ENCODE data around the gene NUCB1. TPM values are rescaled to one million over a fixed set of nuclear protein-coding genes. Genes with fewer than 3 reads are reported as not detected.

NUCB1 gene
- total RNA-seq, 1 experiment from 2014 or later: 102 TPM

- in situ Hi-C loops (cut with HindIII; ENCODE audit: low pct_unique_long_range_greater_than_20kb, low sequenced_read_pairs): no loop called here
- no peaks in the 10 kb centered on the region; the same call in 1 of the 2 replicates for H3K36me3 ChIP-seq (ENCODE audit: control insufficient read depth, insufficient read depth, low read length)
- no peak for TF ChIP-seq SIN3A (IDR thresholded peaks at IDR 0.05; ENCODE audit: borderline replicate concordance, insufficient read depth, low read depth, low read length)
- no peak for TF ChIP-seq CTCF (IDR thresholded peaks at IDR 0.05)
- no peak for TF ChIP-seq REST (IDR thresholded peaks at IDR 0.05; ENCODE audit: insufficient read depth in 1 of 2, low read depth in 2 of 2, low read length in 1 of 2)
- TF ChIP-seq TCF7L2 (IDR thresholded peaks at IDR 0.05; ENCODE audit: low read depth, low read length): no peak
- no peak for TF ChIP-seq POLR2AphosphoS5 (IDR thresholded peaks at IDR 0.05; ENCODE audit: low read depth, low read length)
- H3K27me3 ChIP-seq (ENCODE audit: control insufficient read depth, insufficient read depth, low read length): no peaks in the 10 kb centered on the region
- DNase-seq (ENCODE audit: low read depth, low spot score): no peak
- no TSS peak for BruUV-seq (replicated peaks)
- CTCF ChIA-PET: interaction anchor here (0.8 kb wide), 1 partner anchor 9 kb away, joined by 3 read pairs; no protein-coding TSS in a partner anchor
- peaks cover 30% of the 10 kb centered on the region for H3K4me1 ChIP-seq (ENCODE audit: control insufficient read depth, insufficient read depth, low read length)
- H3K27ac ChIP-seq (ENCODE audit: low read length): no peak overlapping the region; the same call in 1 of the 2 replicates
- H3K9me3 ChIP-seq (ENCODE audit: control insufficient read depth, insufficient read depth, low read depth, low read length): no peaks in the 10 kb centered on the region
- POLR2A ChIA-PET: interaction anchor here (0.6 to 0.7 kb wide), 3 partner anchors 9 to 296 kb away, joined by 3 to 12 read pairs (median 4); no protein-coding TSS in a partner anchor
- no peak for ATAC-seq
- intact Hi-C loops (cut with micrococcal nuclease; ENCODE audit: unreplicated experiment): no loop called here
- no peak overlapping the region for H3K4me3 ChIP-seq (ENCODE audit: low read depth in 2 of 2, low read length in 2 of 2)
Measured at GRCh38 chr19:48961051-48961649, 61.0 kb downstream of the NUCB1 start.

- no peak overlapping the region for H3K4me3 ChIP-seq (ENCODE audit: low read depth in 2 of 2, low read length in 2 of 2)
- peaks cover 30% of the 10 kb centered on the region for H3K4me1 ChIP-seq (ENCODE audit: control insufficient read depth, insufficient read depth, low read length)
- in situ Hi-C loops (cut with HindIII; ENCODE audit: low pct_unique_long_range_greater_than_20kb, low sequenced_read_pairs) (no loop called here), intact Hi-C loops (cut with micrococcal nuclease; ENCODE audit: unreplicated experiment) (no loop called here)
- no peaks in the 10 kb centered on the region for H3K9me3 ChIP-seq (ENCODE audit: control insufficient read depth, insufficient read depth, low read depth, low read length)
- H3K27ac ChIP-seq (ENCODE audit: low read length): peak overlapping the region; percentile 88
- ATAC-seq: no peak
- TF ChIP-seq TCF7L2 (IDR thresholded peaks at IDR 0.05; ENCODE audit: low read depth, low read length): no peak
- no peak for TF ChIP-seq REST (IDR thresholded peaks at IDR 0.05; ENCODE audit: insufficient read depth in 1 of 2, low read depth in 2 of 2, low read length in 1 of 2)
- no peak for TF ChIP-seq POLR2AphosphoS5 (IDR thresholded peaks at IDR 0.05; ENCODE audit: low read depth, low read length)
- TF ChIP-seq CTCF (IDR thresholded peaks at IDR 0.05): no peak
- TF ChIP-seq SIN3A (IDR thresholded peaks at IDR 0.05; ENCODE audit: borderline replicate concordance, insufficient read depth, low read depth, low read length): no peak
- H3K27me3 ChIP-seq (ENCODE audit: control insufficient read depth, insufficient read depth, low read length): no peaks in the 10 kb centered on the region
- peaks cover 2% of the 10 kb centered on the region for H3K36me3 ChIP-seq (ENCODE audit: control insufficient read depth, insufficient read depth, low read length)
- ChIA-PET POLR2A (interaction anchor here (0.6 to 0.7 kb wide), 3 partner anchors 9 to 296 kb away, joined by 4 to 12 read pairs (median 9); no protein-coding TSS in a partner anchor), CTCF (interaction anchor here (0.8 kb wide), 1 partner anchor 9 kb away, joined by 3 read pairs; no protein-coding TSS in a partner anchor)
- DNase-seq (ENCODE audit: low read depth, low spot score): no peak
- BruUV-seq (replicated peaks): no TSS peak
Measured at GRCh38 chr19:48961673-48962028, 61.5 kb downstream of the NUCB1 start.

Measured in Panc1 (cell line).